Measurements from ENCODE around the gene DDX5. TPM values are rescaled to one million over a fixed set of nuclear protein-coding genes. Genes with fewer than 3 reads are reported as not detected.

Gene DDX5
- total RNA-seq, 2 donors from 2014 or later = 369 to 444 TPM

DNA sequence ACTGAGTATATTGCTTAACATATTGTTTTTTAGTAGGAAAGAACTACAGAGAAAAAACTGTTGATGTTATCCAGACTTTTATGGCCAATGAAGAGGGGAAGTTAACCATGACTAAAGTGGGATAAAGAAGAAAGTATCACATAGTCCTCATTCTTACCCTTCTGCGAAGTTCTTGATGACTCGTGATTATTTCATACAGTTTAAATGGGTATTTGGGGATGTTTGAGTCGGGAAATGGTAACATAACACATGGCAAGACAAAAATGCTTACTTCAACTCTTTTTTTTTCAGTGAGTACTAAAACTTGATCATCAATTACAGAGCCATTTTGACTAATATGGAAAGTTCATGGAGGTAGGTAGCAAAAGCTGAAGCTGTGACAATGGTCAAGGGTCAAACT is 14.1 kb downstream of the DDX5 start:
- TF ChIP-seq, protein P1, sequence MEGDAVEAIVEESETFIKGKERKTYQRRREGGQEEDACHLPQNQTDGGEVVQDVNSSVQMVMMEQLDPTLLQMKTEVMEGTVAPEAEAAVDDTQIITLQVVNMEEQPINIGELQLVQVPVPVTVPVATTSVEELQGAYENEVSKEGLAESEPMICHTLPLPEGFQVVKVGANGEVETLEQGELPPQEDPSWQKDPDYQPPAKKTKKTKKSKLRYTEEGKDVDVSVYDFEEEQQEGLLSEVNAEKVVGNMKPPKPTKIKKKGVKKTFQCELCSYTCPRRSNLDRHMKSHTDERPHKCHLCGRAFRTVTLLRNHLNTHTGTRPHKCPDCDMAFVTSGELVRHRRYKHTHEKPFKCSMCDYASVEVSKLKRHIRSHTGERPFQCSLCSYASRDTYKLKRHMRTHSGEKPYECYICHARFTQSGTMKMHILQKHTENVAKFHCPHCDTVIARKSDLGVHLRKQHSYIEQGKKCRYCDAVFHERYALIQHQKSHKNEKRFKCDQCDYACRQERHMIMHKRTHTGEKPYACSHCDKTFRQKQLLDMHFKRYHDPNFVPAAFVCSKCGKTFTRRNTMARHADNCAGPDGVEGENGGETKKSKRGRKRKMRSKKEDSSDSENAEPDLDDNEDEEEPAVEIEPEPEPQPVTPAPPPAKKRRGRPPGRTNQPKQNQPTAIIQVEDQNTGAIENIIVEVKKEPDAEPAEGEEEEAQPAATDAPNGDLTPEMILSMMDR (IDR thresholded peaks at IDR 0.05) = no peak
- intact Hi-C loops (cut with DNase I) = loop anchor here (2.0 kb wide), 1 partner anchor 71 kb away; no protein-coding TSS in a partner anchor
- H3K27ac ChIP-seq = no peak overlapping the region
- peaks cover 5% of the 10 kb centered on the region for H3K4me1 ChIP-seq
- DNase-seq = no peak
- H3K36me3 ChIP-seq = no peaks in the 10 kb centered on the region
- H3K4me3 ChIP-seq = no peak overlapping the region
- H3K27me3 ChIP-seq = no peaks in the 10 kb centered on the region
- H3K9me3 ChIP-seq = no peaks in the 10 kb centered on the region
- no peak overlapping the region for H3K9ac ChIP-seq (ENCODE audit: low read depth in 2 of 2, low read length in 2 of 2)

DNA sequence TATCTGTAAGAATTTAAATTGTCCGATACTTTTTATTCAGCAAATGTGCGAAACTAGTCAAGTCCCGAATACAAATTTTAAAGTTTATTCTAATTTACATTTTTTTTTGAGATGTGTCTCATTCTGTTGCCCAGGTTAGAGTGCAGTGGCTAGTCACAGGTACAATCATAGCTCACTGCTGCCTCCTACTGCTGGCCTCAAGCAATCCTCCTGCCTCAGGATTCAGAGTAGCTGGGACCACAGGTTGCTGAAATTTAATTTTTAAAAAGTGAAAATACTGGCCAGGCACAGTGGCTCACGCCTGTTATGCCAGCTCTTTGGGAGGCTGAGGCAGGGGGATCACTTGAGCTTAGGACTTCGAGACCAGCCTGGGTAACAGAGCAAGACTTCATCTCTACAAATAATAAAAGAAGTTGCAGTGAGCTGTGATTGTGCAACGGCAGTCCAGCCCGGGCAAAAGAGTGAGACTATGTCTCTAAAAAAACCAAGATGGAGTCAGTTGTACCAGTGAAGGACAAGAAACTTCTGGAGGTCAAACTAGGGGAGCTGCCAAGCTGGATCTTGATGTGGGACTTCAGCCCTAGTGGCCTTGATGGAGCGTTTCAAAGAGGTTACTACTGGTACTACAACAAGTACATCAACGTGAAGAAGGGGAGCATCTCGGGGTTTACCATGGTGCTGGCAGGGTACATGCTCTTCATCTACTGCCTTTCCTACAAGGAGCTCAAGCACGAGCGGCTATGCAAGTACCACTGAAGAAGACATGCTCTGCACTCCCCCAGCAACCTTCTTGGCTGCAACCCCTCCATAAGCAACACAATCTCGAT is 14.8 kb downstream of the DDX5 start:
- H3K9me3 ChIP-seq = no peaks in the 10 kb centered on the region
- intact Hi-C loops (cut with DNase I) = loop anchor here (2.0 kb wide), 1 partner anchor 70 kb away; no protein-coding TSS in a partner anchor
- peaks cover 5% of the 10 kb centered on the region for H3K4me1 ChIP-seq
- H3K4me3 ChIP-seq = no peak overlapping the region
- DNase-seq = peak; percentile 53
- TF ChIP-seq, protein P1 (IDR thresholded peaks at IDR 0.05) = peak; percentile 60
- no peaks in the 10 kb centered on the region for H3K27me3 ChIP-seq
- H3K36me3 ChIP-seq = no peaks in the 10 kb centered on the region
- H3K9ac ChIP-seq (ENCODE audit: low read depth in 2 of 2, low read length in 2 of 2) = no peak overlapping the region
- H3K27ac ChIP-seq = no peak overlapping the region

DNA sequence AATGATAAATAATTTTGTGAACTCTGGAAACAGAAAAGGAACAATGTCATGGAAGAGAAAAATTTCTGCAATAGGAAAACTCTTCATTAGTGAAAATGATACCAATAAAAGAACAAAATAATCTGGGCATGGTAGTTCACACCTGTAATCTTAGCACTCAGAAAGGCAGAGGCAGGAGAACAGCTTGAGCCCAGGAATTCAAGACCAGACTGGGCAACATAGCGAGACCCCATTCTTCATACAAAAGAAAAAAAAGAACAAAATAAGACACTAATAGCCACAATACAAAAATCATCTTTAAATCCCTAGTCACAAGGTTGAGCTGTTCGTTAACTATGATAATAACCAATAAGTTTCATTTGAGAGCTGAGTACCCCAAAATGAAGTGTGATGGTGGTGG is 17.8 kb downstream of the DDX5 start:
- Histone ChIP-seq H3K27ac (no peak overlapping the region), H3K9me3 (no peaks in the 10 kb centered on the region), H3K4me3 (no peak overlapping the region), H3K36me3 (peaks cover 3% of the 10 kb centered on the region), H3K9ac (ENCODE audit: low read depth in 2 of 2, low read length in 2 of 2) (no peak overlapping the region), H3K4me1 (no peaks in the 10 kb centered on the region), H3K27me3 (no peaks in the 10 kb centered on the region)
- TF ChIP-seq, protein P1 (IDR thresholded peaks at IDR 0.05) = no peak
- intact Hi-C loops (cut with DNase I) = no loop called here
- DNase-seq = no peak

DNA sequence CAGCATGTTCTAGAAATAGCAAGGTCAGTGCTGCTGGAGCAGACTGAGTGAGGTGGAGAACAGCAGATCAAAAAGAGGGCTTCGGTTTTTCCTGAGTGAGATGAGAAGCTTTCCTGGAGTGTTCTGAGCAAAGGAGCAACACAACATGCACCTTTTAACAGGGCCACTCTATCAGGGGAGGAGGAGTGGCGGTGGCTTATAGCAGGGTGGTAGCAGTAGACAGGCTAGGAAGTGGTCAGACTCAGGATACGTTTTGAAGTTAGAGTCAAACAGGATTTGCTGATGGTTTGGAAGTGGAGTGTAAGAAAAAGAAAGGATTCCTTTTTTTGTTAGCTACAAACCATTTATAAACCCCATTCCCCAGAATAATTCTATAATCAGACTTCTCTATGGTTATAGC is 21.7 kb downstream of the DDX5 start:
- TF ChIP-seq, protein P1 (IDR thresholded peaks at IDR 0.05) = no peak
- no peaks in the 10 kb centered on the region for H3K9me3 ChIP-seq
- no peak overlapping the region for H3K9ac ChIP-seq (ENCODE audit: low read depth in 2 of 2, low read length in 2 of 2)
- H3K27me3 ChIP-seq = no peaks in the 10 kb centered on the region
- DNase-seq = no peak
- peaks cover 3% of the 10 kb centered on the region for H3K36me3 ChIP-seq
- H3K4me1 ChIP-seq = no peaks in the 10 kb centered on the region
- no peak overlapping the region for H3K27ac ChIP-seq
- H3K4me3 ChIP-seq = no peak overlapping the region
- intact Hi-C loops (cut with DNase I) = no loop called here

DNA sequence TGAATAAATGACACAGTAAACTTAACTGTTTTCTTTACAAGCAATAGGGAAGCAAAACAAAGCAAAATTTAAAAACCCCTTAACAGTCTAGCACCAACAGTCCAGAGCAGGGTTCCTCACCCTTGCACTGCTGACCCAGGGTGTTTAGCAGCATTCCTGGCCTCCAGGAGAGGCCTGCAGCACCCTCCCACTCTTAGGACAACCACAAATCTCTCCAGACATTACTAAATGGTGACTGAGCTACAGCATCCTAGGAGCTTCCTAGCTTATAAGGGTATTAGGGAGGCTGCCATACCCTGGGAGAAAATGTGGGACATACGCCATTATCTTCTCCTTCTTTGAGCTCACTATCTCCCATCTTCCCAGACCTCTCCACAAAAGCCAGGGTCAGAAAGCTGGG is 25.1 kb downstream of the DDX5 start:
- intact Hi-C loops (cut with DNase I) = no loop called here
- Histone ChIP-seq H3K9me3 (no peaks in the 10 kb centered on the region), H3K36me3 (peaks cover 1% of the 10 kb centered on the region)

More for the DNA sequence above, 25.1 kb downstream of the DDX5 start:
- H3K9ac ChIP-seq (ENCODE audit: low read depth in 2 of 2, low read length in 2 of 2) = no peak overlapping the region
- H3K4me3 ChIP-seq = no peak overlapping the region
- no peaks in the 10 kb centered on the region for H3K27me3 ChIP-seq
- no peak for DNase-seq
- no peak overlapping the region for H3K27ac ChIP-seq
- TF ChIP-seq, protein P1 (IDR thresholded peaks at IDR 0.05) = no peak
- H3K4me1 ChIP-seq = no peaks in the 10 kb centered on the region

Measured in colonic mucosa (tissue), 4 donors.